Measurements from ENCODE around the gene IL4R. TPM values are rescaled to one million over a fixed set of nuclear protein-coding genes. Genes with fewer than 3 reads are reported as not detected.

IL4R gene
- total and polyA plus RNA-seq, 12 donors, result 5.0 to 28.9 (median 9.9) TPM

- H3K36me3 ChIP-seq, result peaks cover 0 to 96% (median 3%) of the 10 kb centered on the region in 9 donors
- ATAC-seq (no peak), DNase-seq (no peak)
- intact Hi-C loops (cut with DNase I), result loop anchor here in 1 of 10 donors (5.0 kb wide), 1 partner anchor 98 kb away; no protein-coding TSS in a partner anchor
- no peak overlapping the region for H3K4me3 ChIP-seq
- 70 to 74% methylated on average over 7 of the region's 7 CpGs for WGBS, 2 donors
- H3K9me3 ChIP-seq, result peaks cover 0 to 5% (median 0%) of the 10 kb centered on the region in 11 donors
- H3K4me1 ChIP-seq, result peaks cover 3 to 37% (median 25%) of the 10 kb centered on the region in 9 donors
- H3K27ac ChIP-seq, result no peak overlapping the region
- H3K27me3 ChIP-seq, result no peaks in the 10 kb centered on the region
- TF ChIP-seq, protein P1, sequence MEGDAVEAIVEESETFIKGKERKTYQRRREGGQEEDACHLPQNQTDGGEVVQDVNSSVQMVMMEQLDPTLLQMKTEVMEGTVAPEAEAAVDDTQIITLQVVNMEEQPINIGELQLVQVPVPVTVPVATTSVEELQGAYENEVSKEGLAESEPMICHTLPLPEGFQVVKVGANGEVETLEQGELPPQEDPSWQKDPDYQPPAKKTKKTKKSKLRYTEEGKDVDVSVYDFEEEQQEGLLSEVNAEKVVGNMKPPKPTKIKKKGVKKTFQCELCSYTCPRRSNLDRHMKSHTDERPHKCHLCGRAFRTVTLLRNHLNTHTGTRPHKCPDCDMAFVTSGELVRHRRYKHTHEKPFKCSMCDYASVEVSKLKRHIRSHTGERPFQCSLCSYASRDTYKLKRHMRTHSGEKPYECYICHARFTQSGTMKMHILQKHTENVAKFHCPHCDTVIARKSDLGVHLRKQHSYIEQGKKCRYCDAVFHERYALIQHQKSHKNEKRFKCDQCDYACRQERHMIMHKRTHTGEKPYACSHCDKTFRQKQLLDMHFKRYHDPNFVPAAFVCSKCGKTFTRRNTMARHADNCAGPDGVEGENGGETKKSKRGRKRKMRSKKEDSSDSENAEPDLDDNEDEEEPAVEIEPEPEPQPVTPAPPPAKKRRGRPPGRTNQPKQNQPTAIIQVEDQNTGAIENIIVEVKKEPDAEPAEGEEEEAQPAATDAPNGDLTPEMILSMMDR (IDR thresholded peaks at IDR 0.05), result no peak
These were observed 21.1 kb downstream of the IL4R start for GRCh38 chr16:27334838-27335237.

- TF ChIP-seq, protein P1 (IDR thresholded peaks at IDR 0.05), result no peak
- peaks cover 3 to 35% (median 19%) of the 10 kb centered on the region in 9 donors for H3K4me1 ChIP-seq
- 82 to 83% methylated on average over 7 of the region's 7 CpGs for WGBS, 2 donors
- intact Hi-C loops (cut with DNase I), result no loop called here
- no peak for ATAC-seq
- H3K9me3 ChIP-seq, result peaks cover 0 to 5% (median 0%) of the 10 kb centered on the region in 11 donors
- no peak for DNase-seq
- no peaks in the 10 kb centered on the region for H3K27me3 ChIP-seq
- H3K36me3 ChIP-seq, result peaks cover 0 to 99% (median 3%) of the 10 kb centered on the region in 9 donors
- H3K27ac ChIP-seq, result no peak overlapping the region
- no peak overlapping the region for H3K4me3 ChIP-seq
These were observed 21.7 kb downstream of the IL4R start for GRCh38 chr16:27335349-27336053.

GRCh38 chr16:27337024-27337423 lies 23.2 kb downstream of the IL4R start:
- Histone ChIP-seq H3K4me3 (no peak overlapping the region), H3K4me1 (peaks cover 0 to 28% (median 5%) of the 10 kb centered on the region in 9 donors), H3K27me3 (no peaks in the 10 kb centered on the region), H3K9me3 (peaks cover 0 to 5% (median 0%) of the 10 kb centered on the region in 11 donors), H3K27ac (no peak overlapping the region), H3K36me3 (peaks cover 0 to 99% (median 5%) of the 10 kb centered on the region in 9 donors)
- DNase-seq, result no peak
- no peak for ATAC-seq
- TF ChIP-seq, protein P1 (IDR thresholded peaks at IDR 0.05), result no peak
- intact Hi-C loops (cut with DNase I), result no loop called here
- WGBS, 2 donors, result 91 to 92% methylated on average over 6 of the region's 6 CpGs

DNA sequence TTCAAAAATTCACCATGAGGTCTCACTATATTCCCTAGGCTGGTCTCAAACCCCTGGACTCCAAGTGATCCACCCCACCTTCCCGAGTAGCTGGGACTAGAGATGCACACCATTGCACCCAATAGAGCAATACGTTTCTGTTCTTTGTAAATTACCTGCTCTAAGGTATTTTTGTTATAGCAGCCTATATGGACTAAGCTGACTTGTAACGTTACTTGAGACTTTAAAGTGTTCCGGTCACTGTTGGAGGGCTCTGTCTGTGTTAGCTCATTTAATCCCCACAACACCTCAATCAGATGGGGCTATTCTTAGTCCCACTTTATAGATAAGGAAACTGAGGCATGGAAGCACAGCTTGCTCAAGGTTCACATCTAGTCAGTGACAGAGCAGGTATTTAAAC lies 25.4 kb downstream of the IL4R start:
- H3K27me3 ChIP-seq, result no peaks in the 10 kb centered on the region
- no peak overlapping the region for H3K4me3 ChIP-seq
- H3K9me3 ChIP-seq, result peaks cover 0 to 5% (median 0%) of the 10 kb centered on the region in 11 donors
- intact Hi-C loops (cut with DNase I), result no loop called here
- no peak overlapping the region for H3K27ac ChIP-seq
- peaks cover 0 to 99% (median 15%) of the 10 kb centered on the region in 9 donors for H3K36me3 ChIP-seq
- ATAC-seq (no peak), DNase-seq (no peak)
- 90 to 95% methylated on average over 4 of the region's 4 CpGs for WGBS, 2 donors
- TF ChIP-seq, protein P1 (IDR thresholded peaks at IDR 0.05), result no peak
- H3K4me1 ChIP-seq, result peaks cover 0 to 19% (median 0%) of the 10 kb centered on the region in 9 donors
